ENCODE measurements around the gene ZNF787. TPM values are rescaled to one million over a fixed set of nuclear protein-coding genes. Genes with fewer than 3 reads are reported as not detected.
A peak's percentile ranks its signal among the peaks of the same experiment; 100 is the strongest.

ZNF787 gene
- total and polyA plus RNA-seq, 2 of the 13 experiments (the other 11 are each of a cell fraction or from before 2014, with no cell fraction given), result 15.1 to 42.8 TPM

DNA sequence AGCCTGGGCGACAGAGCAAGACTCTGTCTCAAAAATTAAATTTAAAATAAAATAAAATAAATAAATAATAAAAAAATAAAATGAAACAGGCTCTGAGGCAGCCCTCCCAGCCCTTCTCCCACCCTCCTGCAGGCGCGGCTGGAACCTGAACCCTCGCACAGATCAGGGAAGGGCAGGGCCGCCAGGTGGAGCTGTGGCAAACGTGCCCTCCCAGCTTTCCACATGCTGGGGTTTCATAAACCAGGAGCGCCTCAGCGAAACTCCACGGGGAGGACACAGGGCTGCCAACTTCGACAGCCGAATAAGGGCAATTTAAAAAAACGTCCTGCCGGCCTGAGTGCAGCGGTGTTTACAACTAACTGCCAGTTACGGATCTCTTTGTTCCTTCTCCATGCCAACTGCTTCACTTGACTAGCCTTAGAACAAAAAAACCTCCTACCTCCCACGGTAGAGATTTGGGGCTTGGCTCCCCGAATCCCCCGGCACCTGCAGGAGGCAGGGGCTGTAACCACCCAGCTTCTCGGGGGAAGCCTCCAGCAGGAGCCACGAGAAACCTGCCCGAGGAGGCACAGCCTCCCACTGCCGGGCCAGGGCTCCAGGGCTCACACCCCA is 15.9 kb downstream of the ZNF787 start (continued):
- TF ChIP-seq, protein P1, sequence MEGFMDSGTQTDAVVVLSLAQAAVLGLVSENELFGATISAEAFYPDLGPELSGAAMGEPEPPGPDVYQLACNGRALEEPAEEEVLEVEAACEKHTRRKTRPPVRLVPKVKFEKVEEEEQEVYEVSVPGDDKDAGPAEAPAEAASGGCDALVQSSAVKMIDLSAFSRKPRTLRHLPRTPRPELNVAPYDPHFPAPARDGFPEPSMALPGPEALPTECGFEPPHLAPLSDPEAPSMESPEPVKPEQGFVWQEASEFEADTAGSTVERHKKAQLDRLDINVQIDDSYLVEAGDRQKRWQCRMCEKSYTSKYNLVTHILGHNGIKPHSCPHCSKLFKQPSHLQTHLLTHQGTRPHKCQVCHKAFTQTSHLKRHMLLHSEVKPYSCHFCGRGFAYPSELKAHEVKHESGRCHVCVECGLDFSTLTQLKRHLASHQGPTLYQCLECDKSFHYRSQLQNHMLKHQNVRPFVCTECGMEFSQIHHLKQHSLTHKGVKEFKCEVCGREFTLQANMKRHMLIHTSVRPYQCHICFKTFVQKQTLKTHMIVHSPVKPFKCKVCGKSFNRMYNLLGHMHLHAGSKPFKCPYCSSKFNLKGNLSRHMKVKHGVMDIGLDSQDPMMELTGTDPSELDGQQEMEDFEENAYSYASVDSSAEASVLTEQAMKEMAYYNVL (CRISPR knock-in tag; IDR thresholded peaks at IDR 0.05; ENCODE audit: borderline replicate concordance), result 0 out of 2 replicates have a peak, but pooled peaks have one; percentile 33
- TF ChIP-seq SNRNP70 (IDR thresholded peaks at IDR 0.05; ENCODE audit: low read depth, low read length), result no peak
- no peak for TF ChIP-seq ZNF235 (CRISPR knock-in tag; IDR thresholded peaks at IDR 0.05; ENCODE audit: borderline replicate concordance)
- TF ChIP-seq ZNF790 (CRISPR knock-in tag; IDR thresholded peaks at IDR 0.05; ENCODE audit: borderline replicate concordance), result no peak
- TF ChIP-seq, protein P2, sequence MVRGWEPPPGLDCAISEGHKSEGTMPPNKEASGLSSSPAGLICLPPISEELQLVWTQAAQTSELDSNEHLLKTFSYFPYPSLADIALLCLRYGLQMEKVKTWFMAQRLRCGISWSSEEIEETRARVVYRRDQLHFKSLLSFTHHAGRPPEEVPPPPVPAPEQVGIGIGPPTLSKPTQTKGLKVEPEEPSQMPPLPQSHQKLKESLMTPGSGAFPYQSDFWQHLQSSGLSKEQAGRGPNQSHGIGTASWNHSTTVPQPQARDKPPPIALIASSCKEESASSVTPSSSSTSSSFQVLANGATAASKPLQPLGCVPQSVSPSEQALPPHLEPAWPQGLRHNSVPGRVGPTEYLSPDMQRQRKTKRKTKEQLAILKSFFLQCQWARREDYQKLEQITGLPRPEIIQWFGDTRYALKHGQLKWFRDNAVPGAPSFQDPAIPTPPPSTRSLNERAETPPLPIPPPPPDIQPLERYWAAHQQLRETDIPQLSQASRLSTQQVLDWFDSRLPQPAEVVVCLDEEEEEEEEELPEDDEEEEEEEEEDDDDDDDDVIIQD (CRISPR knock-in tag; IDR thresholded peaks at IDR 0.05; ENCODE audit: low read depth), result 0 out of 2 replicates have a peak, but pooled peaks have one; percentile 28
- no peak for TF ChIP-seq ZNF792 (CRISPR knock-in tag; IDR thresholded peaks at IDR 0.05)
- TF ChIP-seq GABPA (IDR thresholded peaks at IDR 0.05; ENCODE audit: low read depth, low read length), result no peak
- 0 out of 2 replicates have a peak, but pooled peaks have one; percentile 22 for TF ChIP-seq GABPA (CRISPR knock-in tag; IDR thresholded peaks at IDR 0.05; ENCODE audit: low read depth)
- TF ChIP-seq MED1 (CRISPR knock-in tag; IDR thresholded peaks at IDR 0.05), result peak; percentile 59
- TF ChIP-seq ZNF354B (CRISPR knock-in tag; IDR thresholded peaks at IDR 0.05), result no peak
- peak; percentile 37 for TF ChIP-seq ASH2L (IDR thresholded peaks at IDR 0.05; ENCODE audit: insufficient read length, low read depth, low read length)
- TF ChIP-seq CCAR2 (optimal IDR thresholded peaks at IDR 0.05; ENCODE audit: low read depth, low read length), result no peak
- TF ChIP-seq GABPB1 (CRISPR knock-in tag; IDR thresholded peaks at IDR 0.05), result 0 out of 2 replicates have a peak, but pooled peaks have one; percentile 22
- TF ChIP-seq RARA (CRISPR knock-in tag; IDR thresholded peaks at IDR 0.05), result peak; percentile 42; the same call in 1 of the 2 replicates
- TF ChIP-seq ZFP36L1 (CRISPR knock-in tag; IDR thresholded peaks at IDR 0.05), result no peak
- TF ChIP-seq NR2F6 (IDR thresholded peaks at IDR 0.05), result no peak
- TF ChIP-seq NR2F6 (CRISPR knock-in tag; IDR thresholded peaks at IDR 0.05), result peak; percentile 59
- TF ChIP-seq TFDP1 (CRISPR knock-in tag; IDR thresholded peaks at IDR 0.05; ENCODE audit: borderline replicate concordance), result peak; percentile 62; the same call in 1 of the 2 replicates
- TF ChIP-seq GATA4 (IDR thresholded peaks at IDR 0.05; ENCODE audit: borderline replicate concordance, low read depth), result no peak
- no peak for TF ChIP-seq NR2F1 (CRISPR knock-in tag; IDR thresholded peaks at IDR 0.05)
- no peak for TF ChIP-seq CEBPZ (IDR thresholded peaks at IDR 0.05; ENCODE audit: low read length)

Data from HepG2 (cell line).